Ramos (cell line): Measurements from ENCODE around the gene SBK1.
"Not testable (repeated sequence)": the region's sequence is repeated elsewhere in the genome, so short reads cannot be mapped to it uniquely, and the experiment has no call there.

Source experiments
- in situ Hi-C: fragments of 300-500 bp; cut with MboI; formaldehyde crosslinking; loops from one replicate; pipeline ENCODE4 v1.14.3; 2022; ENCODE audit warnings: low sequenced_read_pairs; ENCODE audit not compliant: unreplicated experiment

The SBK1 gene

DNA sequence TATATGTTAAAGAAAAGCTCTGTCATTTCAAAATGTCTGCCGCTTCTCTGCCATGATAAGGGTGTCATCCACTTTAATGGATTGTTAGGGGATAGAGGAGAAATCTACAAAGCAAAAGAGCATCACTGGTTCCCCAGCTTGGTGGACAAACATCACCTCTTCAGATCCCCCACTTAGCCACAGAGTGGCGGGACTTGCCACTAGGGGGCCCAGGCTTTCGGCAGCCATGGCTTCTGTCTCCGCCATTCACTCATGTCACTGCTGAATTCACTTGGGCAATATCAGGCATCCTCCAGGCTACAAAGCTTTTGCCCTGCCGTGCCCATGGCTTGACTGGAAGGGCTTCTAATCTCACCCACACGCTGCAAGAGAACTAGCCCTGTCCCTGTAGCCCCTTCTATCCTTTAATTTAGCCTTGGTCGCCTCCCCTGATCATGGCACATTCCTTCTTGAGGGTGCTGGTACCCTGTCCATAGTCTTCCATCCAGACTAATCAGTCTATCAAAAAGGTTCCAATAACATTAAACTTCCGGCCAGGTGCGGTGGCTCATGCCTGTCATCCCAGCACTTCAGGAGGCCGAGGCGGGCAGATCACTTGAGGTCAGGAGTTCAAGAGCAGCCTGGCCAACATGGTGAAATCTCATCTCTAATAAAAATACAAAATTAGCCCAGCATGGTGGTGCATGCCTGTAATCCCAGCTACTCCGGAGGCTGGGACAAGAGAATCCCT is 34.7 kb downstream of the SBK1 start:
- in situ Hi-C loops, result loop anchor here (25.0 kb wide), 1 partner anchor 210 kb away; the partner anchor contains the start of gene NUPR1

DNA sequence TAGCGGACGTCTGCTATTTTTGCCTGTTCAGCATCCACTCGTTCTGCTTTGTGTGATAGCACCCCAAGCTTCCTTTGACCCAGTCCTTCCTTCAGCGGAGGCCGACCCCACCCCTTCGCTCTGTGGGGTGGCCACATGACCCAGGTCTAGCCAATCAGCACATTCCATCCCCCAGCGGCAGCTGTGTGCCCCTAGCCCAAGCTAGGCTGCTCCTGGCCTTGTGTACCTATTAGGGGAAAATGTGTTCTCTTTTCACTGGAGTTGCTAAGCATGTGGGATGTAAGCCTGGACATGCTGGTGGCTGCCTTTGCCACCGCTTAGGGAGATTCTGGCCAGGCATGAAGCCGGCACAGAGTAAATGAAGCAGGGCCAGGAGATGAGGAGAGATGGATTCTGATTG is 37.9 kb downstream of the SBK1 start:
- in situ Hi-C loops, result loop anchor here (25.0 kb wide), 1 partner anchor 207 kb away; the partner anchor contains the start of gene NUPR1

DNA sequence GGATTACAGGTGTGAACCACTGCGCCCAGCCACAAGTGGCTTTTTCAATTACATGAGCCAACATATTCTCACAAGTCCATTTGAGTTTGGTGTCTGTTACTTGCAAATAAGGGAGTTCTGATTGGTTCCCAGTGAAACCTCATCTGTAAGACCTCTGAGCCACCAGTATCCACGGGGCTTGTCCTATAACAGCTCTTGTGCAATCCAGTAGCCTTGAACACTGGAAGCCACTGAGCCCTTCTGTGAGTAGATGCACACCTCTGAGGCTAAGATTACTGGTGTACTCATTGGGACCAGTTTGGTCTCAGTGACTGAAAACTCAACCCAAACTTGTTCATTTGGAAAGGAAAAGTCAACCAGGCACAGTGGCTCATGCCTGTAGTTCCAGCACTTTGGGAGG is 38.7 kb downstream of the SBK1 start:
- in situ Hi-C loops, result loop anchor here (25.0 kb wide), 1 partner anchor 206 kb away; the partner anchor contains the start of gene NUPR1

DNA sequence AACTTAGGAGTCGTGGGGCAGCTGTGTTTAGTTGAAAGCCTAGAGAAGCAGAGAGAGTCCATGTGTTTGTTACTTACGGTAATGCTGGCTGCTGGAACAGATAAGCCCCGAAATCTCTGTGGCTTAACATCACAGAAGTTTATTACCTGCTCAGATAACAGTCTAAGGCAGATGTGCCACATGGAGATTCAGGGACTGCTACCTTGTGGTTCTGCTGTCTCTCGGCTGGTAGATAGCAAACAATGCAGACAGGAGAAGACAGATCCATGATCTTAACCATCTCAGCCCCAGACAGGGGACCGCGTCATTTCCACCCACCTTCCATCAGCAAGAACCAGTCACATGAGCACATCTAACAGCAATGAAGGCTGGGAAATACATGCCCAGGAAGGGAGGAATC is 40.3 kb downstream of the SBK1 start:
- in situ Hi-C loops, result loop anchor here (25.0 kb wide), 1 partner anchor 205 kb away; the partner anchor contains the start of gene NUPR1

DNA sequence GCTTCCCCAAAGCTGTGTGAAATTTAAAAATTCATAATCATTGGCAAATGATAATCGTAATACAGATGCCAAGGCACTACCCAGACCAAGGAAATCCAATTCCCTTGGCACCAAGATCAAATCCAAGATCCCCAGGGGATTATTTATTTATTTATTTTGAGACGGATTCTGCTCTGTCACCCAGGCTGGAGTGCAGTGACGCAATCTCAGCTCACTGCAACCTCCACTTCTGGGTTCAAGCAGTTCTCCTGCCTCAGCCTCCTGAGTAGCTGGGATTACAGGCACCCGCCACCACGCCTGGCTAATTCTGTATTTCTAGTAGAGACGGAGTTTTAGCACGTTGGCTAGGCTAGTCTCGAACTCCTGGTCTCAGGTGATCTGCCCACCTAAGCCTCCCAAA is 43.4 kb downstream of the SBK1 start:
- in situ Hi-C loops, result loop anchor here (25.0 kb wide), 1 partner anchor 202 kb away; the partner anchor contains the start of gene NUPR1

DNA sequence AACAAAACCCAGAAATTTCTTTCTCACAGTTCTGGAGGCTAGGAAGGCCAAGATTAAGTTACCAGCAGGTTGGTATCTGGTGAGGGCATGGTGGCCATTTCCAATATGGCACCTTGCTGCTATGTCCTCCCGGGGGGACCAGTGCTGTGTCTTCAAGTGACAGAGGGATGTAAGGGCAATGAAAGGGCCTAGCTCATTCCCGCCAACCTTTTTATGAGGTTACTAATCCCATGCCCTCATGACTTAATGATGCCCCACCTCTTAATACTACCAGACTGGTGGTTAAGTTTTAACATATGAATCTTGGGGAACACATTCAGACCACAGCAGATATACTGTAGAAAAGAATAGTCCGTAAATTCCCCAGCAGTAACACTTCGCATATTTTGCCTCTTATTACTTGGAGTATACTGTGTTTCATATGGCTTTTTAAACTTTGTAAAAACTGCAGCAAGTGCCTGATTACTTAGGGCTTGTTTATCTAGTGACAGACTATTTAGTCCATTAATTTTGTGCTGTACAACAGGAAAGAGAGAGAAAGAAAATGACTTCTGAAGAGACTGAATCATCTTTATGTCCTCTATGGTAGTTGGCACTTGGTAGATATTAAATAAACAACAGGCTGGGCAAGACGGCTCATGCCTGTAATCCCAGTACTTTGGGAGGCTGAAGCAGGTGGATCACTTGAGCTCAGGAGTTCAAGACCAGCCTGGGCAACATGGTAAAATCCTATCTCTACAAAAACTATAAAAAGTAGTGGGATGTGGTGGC is 44.8 kb downstream of the SBK1 start:
- in situ Hi-C loops, result loop anchor here (25.0 kb wide), 1 partner anchor 200 kb away; the partner anchor contains the start of gene NUPR1

DNA sequence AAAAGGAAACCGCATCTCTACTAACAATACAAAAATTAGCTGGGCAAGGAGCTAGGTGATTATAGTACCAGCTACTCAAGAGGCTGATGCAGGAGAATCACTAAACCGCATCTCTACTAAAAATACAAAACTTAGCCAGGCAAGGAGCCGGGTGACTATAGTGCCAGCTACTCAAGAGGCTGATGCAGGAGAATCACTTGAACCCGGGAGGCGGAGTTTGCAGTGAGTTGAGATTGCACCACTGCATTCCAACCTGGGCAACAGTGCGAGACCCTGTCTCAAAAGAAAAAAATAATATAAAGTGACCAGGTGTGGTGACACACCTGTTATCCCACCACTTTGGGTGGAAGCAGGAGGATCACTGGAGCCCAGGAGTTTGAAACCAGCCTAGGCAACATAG is 45.9 kb downstream of the SBK1 start:
- in situ Hi-C loops, result loop anchor here (25.0 kb wide), 1 partner anchor 199 kb away; the partner anchor contains the start of gene NUPR1

DNA sequence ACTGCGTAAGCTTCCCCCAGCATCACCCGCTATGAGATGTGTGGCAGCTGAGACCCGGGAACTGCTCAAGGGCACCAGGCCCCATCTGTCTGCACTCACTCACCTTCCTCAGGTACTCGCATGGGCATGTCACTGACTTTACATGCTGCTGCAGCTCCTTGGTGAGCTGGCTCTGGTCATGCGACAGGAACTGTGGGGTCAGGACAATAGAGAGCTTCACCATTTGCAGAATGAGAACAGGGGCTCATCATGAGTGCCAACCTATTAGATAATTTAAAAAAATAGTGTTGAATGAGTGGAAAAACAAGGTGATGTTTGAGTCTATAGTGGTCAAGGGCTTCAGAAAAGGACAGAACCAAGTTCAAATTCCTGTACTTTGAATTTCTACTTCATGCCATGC is 70.3 kb downstream of the SBK1 start:
- in situ Hi-C loops, result not testable (repeated sequence)

DNA sequence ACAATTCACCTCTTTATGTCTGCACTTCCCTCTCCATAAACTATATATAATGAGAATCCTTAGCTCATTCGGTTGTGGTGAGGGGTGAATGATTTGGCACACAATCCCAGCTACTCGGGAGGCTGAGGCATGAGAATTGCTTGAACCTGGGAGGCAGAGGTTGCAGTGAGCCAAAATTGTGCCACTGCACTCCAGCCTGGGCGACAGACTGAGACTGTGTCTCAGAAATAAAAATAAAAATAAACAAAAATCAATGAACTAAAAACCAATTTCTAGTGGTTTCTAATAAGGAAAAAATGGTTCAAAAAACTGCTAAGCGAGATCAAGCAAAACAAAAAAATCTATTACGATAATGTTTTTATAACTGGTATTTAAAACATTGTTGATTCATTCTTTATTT is 71.1 kb downstream of the SBK1 start, which contains the start of gene NPIPB6:
Gene NPIPB6 (minus strand): TSS at position 101 of the 400 bp plus-strand sequence. CDS start 686 bp downstream, outside the sequence.
- in situ Hi-C loops, result not testable (repeated sequence)

DNA sequence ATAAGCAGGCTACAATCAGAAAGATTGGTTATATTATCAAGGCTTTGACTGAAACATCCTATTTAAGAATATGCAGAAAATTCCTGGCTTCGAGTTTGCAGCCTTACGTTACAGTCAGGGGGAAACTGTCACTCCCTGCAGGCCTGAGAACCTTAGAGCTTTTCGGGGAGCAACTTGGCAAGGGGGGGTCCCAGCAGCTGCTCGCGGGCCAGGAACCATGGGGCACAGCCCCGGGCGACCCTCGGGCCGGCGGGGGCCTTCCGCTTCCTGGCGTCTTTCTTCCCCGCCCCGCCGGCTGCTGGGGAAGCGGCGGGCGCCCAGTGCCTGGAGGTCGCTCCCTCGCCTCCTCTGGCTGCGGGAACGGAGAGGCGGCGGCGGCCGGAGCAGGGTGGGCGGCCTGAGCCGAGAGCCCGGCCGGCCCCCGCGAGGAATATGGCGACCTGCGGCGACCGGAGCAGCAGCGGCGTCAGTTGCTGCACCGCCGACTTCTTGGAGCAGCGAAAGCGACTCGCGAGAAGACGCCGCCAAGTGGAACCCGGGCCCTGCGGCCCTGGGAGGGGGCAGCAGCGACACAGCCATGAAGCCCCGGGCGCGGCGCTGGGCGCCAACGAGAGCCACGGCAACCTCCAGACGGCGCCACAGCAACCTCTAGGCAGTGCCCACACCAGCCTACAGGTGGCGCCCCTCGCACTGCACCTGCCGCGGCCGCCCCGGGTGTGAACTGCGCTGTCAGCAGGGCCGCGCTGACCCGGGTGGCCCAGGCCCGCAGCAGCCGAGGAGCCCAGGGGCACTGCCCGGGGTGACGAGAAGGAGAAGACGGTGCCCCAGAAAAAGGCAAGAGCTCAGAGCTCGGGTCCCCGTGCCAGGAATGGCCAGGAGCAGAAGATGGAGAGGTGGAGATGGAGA is 72.2 kb downstream of the SBK1 start:
- in situ Hi-C loops, result not testable (repeated sequence)

DNA sequence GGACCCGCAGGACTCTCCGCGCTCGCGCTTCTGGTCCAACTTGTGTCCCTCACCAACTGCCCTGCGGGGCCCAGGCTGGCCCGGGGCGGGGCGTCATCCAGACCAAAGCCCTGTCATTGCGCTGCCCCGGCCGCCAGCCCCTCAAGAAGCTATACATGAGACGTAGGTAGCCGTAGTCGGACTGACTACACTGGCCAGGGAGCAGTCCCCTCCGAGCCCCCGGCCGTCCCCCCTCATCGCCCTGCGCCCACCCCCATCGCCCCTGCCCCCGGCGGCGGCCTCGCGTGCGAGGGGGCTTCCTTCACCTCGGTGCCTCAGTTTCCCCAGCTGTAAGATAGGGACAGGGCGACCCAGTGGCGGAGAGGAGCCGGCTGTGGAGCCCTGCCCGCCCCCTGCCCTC is 75.6 kb downstream of the SBK1 start:
- in situ Hi-C loops, result not testable (repeated sequence)
